Muscle of back (tissue), 11 donors: ENCODE measurements around the gene STBD1. TPM values are rescaled to one million over a fixed set of nuclear protein-coding genes. Genes with fewer than 3 reads are reported as not detected.
"Not testable (repeated sequence)": the region's sequence is repeated elsewhere in the genome, so short reads cannot be mapped to it uniquely, and the experiment has no call there.

Source experiments
- DNase-seq, 3 donors: peaks; one replicate each; pipeline versions ENCODE4 v3.0.0 to v3.0.0-alpha.2; 2013
- polyA plus RNA-seq, 10 donors: library from polyadenylated mRNA; unstranded; fragments of 120-200 nt; gene quantifications; one replicate each; pipeline ENCODE4 v1.2.1, GENCODE V29; 2013; ENCODE audit not compliant: insufficient read length in 10 of 10

Gene STBD1
- polyA plus RNA-seq, 10 donors = 17.8 to 57.9 (median 39.7) TPM

DNA sequence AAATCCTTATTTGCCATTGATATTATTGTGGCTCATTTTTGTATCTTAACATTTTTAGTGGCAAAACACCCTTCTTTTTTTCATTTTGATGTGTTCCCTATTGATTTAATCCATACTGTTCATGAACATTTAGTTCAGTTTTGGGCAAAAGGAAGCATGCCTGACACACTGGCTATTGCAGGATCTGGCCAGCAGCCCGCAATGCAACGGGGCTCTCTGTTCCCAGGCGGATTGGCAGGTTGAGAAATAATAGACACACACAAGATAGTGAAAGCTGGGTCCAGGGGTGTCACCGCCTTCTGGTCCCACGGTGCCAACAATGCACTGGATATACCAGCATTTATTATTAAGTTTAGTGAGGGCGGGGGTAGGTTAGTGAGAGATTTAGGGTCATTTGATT, 24.9 kb upstream of the STBD1 start:
- DNase-seq = not testable (repeated sequence)

DNA sequence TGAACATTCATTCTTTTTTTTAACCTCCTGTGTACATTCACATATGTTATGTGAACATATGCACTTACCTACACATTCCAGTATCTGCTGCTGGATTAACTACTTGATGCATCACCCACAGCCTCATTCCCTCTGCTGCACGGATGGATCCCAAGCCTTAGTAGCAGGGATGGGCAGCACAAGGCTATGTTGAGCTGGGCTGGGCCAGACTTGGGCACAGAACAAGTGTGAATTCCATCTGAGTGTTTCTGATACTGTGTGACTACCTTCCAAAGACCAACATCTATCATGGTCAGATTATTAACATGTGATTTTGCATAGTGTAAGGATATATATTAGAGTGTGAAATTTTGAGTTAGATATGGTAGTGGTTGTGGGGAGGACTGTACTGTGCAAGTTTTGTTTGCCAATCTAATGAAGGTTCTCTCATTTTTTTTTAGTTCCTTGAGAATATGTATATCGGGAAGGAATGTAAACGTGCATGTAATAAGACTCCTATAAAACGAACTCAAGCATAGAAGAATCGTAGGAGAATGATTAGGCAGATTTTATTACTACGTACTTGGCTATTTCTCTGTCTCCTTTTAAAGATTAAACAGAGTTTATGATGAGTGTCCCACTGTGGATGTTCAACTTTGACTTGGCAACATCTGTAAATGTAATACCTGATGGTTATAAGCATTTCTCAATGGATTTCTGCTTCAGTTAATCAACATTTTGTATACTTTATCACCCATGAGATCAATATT, 23.4 kb upstream of the STBD1 start:
- no peak for DNase-seq

DNA sequence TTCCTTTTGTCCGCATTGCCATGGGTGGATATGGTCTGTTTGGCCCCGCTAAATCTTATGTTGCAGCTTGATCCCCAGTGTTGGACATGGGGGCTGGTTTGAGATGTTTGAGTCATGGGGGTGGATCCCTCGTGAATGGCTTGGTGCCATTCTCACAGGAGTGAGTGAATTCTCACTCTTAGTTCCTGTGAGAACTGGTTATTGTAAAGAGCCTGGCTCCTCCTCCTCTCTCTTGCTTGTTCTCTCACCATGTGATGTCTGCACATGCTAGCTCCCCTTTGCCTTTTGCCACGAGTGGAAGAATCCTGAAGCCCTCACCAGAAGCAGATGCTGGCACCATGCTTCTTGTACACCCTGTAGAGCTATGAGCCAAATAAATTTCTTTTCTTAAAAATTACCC, 22.6 kb upstream of the STBD1 start:
- no peak for DNase-seq

DNA sequence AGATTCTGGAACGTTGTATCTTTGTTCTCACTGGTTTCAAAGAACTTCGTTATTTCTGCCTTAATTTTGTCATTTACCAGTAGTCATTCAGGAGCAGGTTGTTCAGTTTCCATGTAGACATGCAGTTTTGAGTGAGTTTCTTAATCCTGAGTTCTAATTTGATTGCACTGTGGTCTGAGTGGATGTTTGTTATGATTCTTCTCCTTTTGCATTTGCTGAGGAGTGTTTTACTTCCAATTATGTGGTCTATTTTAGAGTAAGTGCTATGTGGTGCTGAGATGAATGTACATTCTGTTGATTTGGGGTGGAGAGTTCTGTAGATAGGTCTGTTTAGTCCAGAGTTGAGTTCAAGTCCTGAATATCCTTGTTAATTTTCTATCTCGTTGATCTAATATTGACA, 18.7 kb upstream of the STBD1 start:
- DNase-seq = not testable (repeated sequence)

DNA sequence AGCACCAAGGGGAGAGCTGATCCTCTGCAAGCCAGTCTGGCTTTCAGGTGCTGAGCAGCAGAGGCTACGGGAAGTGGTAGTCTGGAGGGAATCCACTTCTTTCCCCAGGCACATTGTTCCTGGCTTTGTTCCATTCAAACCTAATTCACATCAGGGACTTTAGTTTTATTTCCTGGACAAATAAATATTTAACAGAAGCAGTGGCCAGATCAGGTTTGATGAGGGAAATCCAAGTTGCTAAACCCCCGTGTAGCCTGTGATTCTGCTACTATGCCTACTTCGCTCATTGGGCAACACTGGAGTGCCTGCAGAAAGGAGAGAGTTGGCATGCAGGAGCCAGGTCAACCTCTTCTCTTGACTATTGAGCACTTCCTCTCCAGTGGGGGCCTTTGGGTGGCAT, 13.8 kb upstream of the STBD1 start:
- DNase-seq = no peak

DNA sequence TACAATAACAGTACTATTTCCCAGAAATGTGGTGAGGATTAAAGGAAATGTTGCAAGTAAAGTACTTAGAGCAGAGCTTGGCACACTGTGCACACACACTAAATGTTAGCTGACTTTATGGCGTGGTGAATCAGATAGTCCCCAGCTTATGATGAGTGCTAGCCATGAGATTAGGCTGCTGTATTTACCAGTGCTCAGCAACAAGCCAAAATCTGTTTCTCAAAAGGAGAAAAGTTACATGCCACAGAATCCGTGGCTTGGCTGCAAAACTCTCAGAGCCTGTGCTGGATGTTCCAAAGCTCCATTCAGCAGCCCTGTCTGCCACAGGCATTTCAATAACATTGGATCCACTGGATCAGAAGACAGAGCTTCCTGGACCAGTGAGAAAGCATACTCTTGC, 12.8 kb upstream of the STBD1 start:
- DNase-seq = no peak

DNA sequence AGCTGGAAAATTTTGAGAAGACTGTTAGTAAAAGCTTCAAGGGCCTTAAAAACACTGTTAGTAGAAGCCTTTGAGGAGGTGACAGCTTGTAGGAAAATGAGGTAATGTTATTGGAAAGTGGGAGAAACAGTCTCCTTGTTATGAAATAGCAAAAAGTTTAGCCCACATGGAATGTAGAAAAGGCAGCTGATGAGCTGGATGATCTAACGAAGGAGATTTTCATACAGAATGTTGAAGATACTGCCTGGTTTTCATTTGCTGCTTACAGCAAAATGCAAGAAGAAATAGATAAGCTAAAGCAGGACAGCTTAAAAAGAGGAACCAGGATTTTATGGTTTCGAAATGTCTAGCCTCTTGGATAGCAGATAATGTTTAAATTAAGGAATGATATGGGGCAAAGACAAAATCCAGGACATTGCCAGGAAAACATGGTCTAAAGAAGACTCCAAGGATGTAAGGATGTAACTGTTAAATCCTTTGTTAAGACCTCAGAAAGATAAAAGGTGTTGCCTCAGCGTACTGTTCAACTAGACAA, 10.2 kb upstream of the STBD1 start:
- DNase-seq = no peak

DNA sequence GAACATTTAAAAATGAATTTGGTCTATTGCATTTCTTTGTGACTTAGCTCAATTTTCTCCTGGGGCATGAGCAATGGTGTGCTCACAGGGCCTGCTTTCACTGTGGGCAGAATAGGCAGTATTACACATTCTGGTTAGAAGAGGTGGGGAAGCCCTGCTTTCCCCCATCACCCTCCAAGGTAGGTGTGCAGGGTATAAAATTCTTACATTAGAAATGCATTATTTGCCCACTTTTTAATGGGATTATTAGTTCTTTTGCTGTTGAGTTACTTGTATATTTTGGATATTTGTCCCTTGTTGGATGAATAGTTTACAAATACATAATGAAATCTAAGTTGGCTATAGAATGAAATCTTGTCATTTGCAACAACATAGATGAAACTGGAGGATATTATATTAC, 8.3 kb upstream of the STBD1 start:
- DNase-seq = no peak

DNA sequence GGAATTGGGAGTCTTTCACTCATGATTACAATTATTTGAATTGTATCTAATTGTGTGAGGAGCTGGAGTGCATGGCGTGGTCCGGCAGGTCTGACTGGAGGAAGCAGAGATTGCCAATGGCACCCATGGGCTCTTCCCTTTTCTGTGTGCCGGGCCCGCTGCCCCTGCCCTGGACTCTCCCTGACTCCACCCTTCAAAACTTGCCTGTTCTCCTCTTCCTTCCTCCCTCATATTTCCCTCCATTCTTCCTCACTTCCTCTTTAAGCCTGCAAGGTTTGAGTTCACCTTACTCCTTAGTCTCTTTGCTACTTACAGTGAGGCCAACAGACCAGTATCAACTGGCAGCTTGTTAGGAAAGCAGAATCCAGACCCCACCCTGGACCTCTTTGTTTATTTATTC, 6.5 kb upstream of the STBD1 start:
- DNase-seq = no peak

DNA sequence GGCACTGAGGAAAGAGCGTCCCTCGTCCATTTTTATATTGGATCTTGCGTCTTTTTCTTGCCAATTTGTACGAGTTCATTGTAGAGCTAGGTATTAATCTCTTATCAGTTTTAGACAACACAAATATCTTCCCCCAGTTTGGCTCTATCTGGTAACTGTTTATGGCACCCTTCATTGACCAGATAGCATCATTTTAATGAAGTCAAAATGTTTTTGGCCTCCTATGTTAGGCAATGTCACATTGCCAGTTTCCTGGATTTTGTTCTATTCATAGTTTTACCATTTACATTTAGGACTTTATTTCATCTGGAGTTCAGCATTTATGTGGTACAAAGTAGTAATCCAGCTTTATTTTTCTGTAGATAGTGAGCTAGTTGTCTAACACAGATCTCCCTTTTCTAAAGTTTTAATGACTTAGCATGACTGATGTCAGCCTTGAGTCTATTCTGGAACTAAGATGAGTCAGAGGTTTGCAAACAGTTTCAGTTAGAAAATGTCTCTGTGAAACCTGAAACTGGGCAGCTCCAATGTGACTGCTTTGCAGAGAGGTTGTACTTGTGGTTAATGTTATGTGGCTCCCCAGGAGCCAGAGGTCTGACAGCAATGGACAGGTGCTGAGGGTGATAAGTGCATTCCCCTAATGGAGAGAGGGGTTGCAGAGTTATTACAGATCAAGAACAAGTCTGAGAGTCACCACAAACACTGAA, 5.3 kb upstream of the STBD1 start:
- peak; percentile 31 to 74 (median 40) for DNase-seq

DNA sequence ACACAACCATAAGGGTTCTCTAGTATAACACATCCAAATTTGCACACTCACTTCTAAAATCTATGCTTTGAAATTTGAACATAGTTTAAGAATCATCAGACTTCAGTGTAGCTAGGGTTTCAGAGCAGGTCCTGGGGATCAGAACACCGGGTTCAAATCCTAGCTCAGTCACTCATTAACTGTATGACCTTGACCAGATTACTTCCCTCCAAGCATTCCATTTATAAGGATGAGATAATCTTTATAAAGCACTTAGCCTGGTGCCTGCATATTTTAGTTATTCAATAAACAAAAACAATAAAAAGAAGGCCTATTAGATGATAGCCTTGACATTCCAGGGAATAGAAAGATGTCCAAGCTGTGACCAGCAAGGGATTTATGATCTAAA, 4.8 kb upstream of the STBD1 start:
- DNase-seq = no peak

DNA sequence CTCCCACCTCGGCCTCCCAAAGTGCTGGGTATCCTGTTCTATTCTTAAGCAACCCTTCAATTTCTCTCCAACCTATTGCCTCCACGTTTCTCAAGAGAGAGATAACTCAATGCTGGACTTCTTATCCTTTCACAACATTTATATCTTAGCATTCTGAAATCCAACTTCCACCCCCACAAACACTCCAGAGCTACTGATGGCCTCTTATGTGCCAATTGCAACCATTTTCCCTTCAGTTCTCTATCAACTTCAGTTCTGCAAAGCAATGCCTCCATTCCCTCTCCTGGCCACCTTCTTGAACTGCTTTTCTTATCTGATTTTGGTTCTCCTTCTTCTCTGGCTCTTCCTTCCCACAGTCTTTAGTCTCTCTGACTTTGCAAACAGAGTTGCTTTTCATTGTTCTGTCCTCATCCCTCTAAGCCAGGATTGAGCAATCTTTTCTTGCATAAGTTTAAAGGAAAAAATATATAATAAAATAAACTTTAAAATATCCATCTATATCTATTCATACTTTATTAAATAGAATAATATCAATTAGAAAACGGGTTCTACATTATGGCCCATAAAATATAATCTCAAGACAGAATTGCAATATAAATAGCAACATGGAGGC, 3.6 kb upstream of the STBD1 start:
- DNase-seq = no peak

DNA sequence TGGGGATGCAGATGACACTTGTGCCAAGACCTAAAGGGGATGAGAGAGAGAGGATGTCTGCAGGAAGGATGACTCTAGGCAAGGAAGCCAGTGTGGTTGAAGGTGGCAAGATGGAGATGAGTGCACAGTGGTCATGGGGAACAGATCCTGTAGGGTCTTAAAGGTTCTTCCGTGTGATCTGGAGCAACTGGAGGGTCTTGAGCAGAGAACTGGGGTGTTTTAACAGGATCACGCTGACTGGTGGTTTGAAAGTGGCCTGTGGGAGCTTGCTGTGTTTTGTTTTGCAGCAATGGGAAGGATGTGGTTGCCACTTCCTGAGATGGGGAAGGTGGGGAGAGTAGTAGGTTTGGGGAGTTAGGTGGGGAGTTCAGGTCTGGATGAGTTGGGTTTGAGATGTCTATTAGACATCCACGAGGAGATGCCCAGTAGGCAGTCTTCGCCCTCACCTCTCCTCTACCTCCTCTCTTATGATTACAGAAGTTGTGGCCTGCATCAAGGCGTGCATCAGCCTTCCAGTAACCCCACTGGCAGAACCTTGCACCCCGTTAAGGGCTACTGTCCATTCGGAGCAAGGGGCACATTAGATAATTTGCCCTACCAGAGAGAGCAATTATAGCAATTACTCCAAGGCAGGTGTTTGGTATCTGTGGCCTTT, 1.4 kb upstream of the STBD1 start:
- DNase-seq = no peak

DNA sequence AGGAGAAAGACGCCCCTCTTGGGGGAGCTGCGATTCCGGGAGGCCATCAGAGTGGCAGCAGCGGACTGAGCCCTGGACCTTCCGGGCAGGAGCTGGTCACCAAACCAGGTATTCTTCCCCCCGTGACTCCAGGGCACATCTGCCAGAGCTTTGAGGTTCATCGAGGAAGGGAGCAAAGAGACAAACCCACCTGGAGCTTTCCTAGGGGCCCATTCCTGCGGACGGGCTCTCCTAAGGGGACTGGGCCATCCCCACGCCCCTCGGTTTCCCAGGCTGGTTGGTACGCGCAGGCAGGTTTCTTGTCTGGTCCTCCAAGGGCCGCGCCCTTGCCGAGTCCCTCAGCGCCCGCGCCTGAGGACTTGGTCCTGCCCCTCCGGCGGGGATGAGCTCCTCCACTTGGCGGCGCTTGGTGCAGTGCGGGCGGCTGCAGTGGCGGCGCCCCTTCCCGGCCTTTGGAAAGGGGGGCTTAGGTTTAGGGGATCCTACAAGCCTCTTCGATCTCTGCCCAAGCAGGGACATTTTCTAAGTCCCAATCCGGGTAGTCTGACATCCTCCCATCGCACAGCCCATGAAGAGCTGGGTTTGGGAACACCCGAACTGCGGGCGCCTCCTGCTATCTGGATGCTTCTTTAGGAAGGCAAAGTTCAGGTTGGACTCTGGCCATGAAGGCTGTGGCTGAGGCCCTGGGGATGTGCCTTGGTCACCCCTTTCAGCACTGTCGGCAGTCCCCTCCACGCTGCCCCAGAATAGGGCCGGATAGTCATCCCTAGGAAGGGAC, 538 bp downstream of the STBD1 start:
- DNase-seq = peak; percentile 18 to 50 (median 28)

DNA sequence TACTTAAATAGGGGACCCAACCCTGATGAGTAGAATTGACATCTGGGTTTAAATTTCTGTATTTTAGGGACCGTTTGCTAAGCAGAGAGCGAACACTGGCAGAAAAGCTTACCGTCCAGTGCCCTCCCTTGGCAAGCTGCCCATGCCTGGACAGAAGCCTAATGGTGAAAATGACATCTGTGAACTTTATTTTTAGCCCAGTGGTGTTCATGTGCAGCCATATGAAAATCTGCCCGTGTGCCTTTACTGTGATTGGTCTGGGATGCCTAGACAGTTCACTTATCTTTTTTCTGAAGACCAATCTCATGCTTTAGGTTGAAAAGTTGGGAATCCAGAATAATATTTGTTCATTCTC, 1.1 kb downstream of the STBD1 start:
- DNase-seq = peak; percentile 41 to 69 (median 54)

DNA sequence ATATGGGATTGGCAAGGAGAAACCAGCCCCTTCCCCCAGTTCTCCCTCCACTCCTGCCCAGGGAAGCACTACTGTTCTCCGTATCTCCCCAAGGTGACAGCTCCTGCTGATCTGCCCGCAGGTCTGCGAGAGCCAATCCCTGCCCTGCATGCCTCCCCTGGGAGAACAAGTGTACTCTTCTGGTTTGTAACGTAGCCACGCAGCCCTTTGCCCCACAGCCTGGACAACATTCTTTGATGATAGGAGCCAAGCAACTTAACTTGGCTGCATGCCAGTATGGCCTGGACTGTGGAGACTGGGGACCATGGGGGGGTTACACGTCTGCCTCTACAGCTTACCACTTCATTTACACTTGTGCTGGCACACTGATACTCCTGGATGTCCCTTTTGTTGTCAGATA, 2.0 kb downstream of the STBD1 start:
- peak; percentile 21 to 41 (median 38) for DNase-seq

DNA sequence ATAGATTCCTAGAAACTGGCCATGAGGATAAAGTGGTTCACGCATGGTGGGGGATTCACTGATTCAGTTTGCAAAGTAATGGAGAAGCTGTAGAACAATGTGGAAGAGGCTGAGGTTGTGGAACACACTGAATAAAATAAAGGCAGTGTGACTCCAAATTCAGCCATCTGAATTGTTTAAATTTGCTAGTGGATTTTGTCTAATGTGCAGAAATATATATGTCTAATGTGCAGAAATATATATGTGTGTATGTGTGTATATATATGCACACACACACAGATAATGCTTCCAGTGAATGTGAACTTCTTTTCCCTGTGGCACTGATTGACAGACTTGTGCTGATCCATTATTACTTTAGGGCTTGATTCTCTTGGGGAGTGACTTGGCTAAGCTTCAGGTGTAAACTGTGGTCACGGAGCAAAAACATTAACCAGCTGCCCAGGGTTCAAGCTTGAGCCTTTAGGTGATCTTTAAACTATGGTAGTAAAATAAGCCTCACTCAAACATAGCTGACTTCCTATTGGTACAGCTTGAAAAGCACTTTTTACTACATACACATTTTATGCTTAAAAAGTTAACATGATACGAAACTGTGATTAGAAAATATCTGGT, 3.5 kb downstream of the STBD1 start:
- no peak for DNase-seq

DNA sequence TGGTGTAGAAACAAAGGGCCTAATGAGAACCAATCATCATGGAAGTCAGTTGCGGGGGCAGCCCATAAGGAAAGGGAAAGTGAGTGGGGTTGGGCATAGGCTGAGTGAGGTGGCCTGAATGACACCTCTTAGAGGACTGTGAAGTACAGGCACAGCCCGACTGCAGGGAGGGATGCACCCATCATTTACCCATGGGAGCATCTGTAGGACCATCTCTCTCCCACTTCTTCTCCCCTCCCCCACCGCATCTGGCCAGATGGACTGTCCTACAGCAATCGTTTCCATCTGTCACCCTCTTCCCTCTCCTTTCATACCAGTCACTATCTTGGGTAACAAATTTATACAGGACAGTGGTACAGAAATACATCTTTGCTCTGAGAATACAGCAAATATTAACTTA, 4.2 kb downstream of the STBD1 start:
- DNase-seq = no peak

DNA sequence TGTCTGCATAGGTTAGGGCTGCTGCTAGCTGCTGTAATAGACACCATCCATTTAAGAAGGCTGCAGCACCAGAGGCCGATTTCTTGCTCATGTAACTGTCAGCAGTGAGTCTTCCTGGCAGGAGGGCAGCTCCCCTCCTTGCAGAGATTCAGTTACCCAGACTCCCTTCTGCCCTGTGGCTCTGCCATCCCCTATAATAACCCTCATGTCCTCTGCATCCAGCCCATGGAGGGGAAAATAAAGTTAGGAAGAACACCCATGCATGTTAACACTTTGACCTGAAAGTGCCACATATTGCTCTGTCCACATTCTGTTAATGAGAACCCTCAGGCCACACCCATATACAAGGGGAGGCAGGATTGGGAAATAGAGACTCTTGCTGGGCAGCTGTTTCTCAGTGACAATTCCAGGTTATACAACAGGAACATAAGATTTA, 5.4 kb downstream of the STBD1 start:
- DNase-seq = peak in 2 of 3 donors; percentile 4 to 10

DNA sequence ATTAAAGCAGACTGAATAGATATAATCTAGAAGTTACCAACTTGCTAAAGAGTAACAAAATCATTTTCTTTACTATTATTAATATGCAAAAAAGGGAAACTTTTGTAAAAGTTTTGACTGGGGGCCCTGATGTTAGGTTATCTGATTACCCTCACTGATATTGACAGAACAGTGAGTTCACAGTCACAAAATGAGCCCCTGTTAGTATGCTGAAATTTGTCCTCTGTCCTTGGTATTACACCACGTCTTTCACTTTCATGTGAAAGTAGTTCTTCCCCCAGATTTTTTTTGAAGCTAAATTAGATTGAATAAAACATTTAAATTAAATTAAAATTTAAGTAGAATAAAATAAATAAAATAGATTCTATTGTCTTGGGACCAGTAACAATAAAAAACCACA, 5.9 kb downstream of the STBD1 start:
- no peak for DNase-seq

DNA sequence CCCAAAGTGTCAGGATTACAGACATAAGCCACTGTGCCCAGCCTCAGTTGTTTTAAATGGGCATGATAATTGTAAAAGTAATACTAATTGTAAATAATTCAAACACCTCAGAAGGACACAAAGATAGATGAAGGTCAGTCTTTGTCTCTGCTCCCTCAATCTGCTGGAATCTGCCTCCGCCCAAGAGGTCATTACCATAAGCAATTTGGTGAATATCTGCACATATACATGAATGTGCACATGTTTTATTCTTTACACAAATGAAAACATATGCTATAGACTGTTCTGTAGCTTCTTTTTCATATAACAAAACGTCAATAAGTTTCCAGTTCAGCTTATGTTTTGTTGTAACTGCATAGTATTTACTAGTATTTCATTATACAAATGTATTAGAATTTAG, 7.0 kb downstream of the STBD1 start:
- DNase-seq = no peak
